HPDE6-E6E7 (cell line): ENCODE data around the gene CASP9.

ENCODE experiments used
- DNase-seq: peaks from one replicate; pipeline ENCODE4 v3.0.0; 2011; ENCODE audit warnings: missing footprints; ENCODE audit errors: extremely low spot score

CASP9 gene

DNA sequence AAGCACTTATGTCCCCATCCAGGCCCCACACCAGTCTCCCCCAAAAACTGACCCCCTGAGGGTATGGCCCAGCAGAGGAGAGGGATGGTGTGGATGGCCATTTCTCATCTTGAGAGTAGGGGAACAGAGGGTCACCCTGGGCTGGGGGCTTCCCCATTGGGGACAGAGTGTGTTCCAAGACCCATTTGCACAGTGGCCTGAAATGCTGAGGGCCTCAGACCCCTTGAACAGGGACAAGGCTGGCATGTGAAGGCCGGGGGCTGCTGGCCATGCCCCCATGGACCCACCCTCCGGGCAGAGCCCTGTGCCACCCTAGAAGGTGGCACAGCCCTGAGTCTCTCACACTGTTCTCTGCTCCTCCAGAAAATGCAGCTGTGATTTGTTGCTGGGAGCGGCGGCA is 77.8 kb downstream of the CASP9 start:
- no peak for DNase-seq

DNA sequence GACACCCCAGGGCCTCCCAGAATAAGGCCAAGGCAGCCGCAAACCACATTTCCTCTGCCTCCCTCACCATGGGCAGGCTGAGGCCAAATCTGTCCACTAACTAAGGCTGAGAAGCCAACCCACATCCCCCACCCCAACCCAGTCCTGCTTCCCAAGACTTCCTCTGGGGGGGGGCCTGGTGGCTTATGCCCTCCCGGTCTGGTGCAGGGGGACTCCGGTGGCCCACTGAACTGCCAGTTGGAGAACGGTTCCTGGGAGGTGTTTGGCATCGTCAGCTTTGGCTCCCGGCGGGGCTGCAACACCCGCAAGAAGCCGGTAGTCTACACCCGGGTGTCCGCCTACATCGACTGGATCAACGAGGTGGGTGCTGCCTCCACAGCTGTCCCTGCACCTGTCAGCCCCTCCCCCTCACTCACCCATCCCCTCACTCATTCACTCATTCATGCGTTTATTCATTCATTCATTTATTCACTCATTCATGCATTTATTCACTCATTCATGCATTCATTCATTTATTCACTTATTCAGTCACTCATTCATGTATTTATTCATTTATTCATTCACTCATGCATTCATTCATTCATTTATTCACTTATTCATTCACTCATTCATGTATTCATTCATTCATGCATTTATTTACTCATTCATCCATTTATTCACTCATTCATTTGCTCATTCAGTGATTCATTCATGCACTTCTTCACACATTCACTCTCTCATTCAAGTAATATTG is 78.5 kb downstream of the CASP9 start:
- no peak for DNase-seq

DNA sequence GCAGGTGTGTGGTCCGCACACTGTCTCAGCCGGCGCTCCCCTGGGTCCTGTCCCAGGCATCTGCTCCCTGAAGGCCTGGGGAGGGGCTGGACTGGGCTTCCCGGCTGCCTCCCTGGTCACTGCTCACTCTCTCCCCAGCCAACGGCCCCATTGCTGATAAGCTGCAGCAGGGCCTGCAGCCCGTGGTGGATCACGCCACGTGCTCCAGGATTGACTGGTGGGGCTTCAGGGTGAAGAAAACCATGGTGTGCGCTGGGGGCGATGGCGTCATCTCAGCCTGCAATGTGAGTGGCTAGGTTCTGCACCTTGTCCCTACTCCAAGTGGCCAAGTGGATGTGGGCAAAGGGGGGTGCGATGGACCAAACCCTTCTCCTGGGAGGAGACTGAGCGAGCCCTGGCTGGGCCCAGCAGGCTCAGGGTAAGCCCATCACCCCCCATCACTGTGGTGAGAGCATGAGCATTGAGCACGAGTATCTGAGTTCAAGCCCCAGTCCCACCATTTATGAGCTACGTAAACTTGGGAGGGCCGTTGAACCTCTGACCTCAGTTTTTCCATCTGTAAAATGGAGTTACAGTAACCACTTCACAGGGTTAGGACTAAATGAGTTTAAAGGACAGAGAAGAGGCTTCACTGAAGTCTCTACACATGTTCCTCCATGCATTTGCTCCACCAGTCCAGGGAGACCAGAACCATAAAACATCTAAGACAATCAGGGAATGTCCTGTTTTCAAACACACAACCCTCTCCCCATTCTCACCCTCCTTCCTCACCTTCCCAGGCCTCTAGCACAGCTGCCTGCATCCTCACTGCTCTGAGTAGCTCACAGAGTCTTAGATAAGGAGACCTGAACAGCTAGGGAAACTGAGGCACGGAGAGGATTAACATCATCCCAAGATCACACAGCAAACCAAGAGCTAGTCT is 79.3 kb downstream of the CASP9 start:
- no peak for DNase-seq

DNA sequence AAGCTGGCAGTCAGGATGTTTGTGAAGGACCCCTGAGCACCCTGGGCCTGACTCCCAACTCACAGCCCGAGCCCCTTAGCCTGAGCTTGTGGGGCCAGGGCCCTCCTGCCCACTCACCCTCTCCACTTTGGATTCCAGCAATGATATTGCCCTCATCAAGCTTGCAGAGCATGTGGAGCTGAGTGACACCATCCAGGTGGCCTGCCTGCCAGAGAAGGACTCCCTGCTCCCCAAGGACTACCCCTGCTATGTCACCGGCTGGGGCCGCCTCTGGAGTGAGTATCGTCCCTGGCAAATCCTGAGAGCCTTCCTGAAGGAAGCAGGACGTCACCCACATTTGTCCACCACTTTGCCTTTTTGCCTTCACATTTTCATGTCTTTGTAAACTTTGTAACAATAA is 80.7 kb downstream of the CASP9 start:
- no peak for DNase-seq

DNA sequence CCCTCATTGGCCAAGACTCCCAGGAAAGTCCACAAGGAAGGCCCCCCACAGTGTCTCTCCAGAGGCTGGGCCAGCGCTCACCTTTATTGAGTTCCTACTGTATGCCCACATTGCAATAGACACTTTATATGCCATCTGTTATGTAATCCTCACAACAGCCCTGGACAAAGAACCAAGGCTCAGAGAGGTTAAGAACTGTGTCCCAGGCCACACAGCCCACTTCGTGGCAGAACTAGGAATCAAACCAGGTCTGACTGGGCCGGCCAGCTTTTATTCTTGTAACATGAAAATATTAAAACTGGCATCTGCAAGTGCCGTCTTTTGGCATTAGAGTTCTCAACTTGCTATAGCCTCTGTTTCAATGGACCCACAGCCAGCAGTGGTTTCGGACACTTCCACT is 81.3 kb downstream of the CASP9 start:
- no peak for DNase-seq

DNA sequence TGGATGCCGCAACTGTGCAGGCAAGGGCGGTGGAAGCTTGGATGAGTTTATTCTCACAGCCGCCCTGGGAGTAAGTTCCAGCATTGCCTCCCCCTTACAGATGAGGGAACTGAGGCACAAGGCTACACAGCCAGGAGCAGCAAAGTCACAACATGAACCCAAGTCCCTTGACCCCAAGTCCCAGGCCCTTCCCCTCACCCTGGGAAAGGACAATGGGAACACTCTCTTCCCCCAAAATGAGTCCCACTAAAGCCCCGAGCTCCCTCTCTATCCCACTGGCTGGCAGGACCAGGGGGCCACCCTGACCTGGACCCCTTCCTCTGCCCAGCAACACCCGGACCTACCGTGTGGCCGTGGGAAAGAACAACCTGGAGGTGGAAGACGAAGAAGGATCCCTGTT is 81.9 kb downstream of the CASP9 start:
- DNase-seq, result no peak
